SU-DHL-6 (cell line): ENCODE data around the gene TCF12.

ENCODE experiments used
- H2AFZ ChIP-seq: fragments of 200-600 bp; sonication (generic); 2 replicates; pipeline ENCODE4 v1.6.1; 2014; ENCODE audit warnings: low read depth, mild to moderate bottlenecking, moderate library complexity, mixed read lengths, antibody characterized with exemption, low read length; ENCODE audit not compliant: severe bottlenecking
- H3F3A ChIP-seq: fragments of 200-600 bp; shearing (Covaris generic); 2 replicates; pipeline ENCODE4 v1.6.0; 2016; ENCODE audit warnings: antibody characterized with exemption, mild to moderate bottlenecking; ENCODE audit not compliant: insufficient read depth
- H3K27ac ChIP-seq: fragments of 200-600 bp; sonication (generic); 2 replicates; pipeline ENCODE4 v1.5.1; 2016; ENCODE audit warnings: low read depth, mild to moderate bottlenecking, low read length, moderate library complexity, mixed read lengths
- H3K27me3 ChIP-seq: fragments of 200-600 bp; sonication (generic), shearing (Covaris generic); 2 replicates; pipeline ENCODE4 v1.6.0; 2014; ENCODE audit warnings: mild to moderate bottlenecking, low read length
- H3K36me3 ChIP-seq: fragments of 200-600 bp; sonication (generic); 2 replicates; pipeline ENCODE4 v1.6.1; 2014; ENCODE audit warnings: mild to moderate bottlenecking, low read length, mixed read lengths
- H3K4me2 ChIP-seq: fragments of 300-600, 200-600 bp; shearing (Covaris generic), sonication (generic); 2 replicates; pipeline ENCODE4 v1.6.0; 2014; ENCODE audit warnings: low read length, low read depth, mild to moderate bottlenecking; ENCODE audit not compliant: poor library complexity, severe bottlenecking
- H3K4me3 ChIP-seq: fragments of 200-600 bp; sonication (generic); 2 replicates; pipeline ENCODE4 v1.5.1; 2014; ENCODE audit warnings: antibody characterized with exemption, low read length, mild to moderate bottlenecking, mixed read lengths; ENCODE audit not compliant: insufficient read depth, poor library complexity, severe bottlenecking
- H3K79me2 ChIP-seq: fragments of 200-600 bp; sonication (generic); 2 replicates; pipeline ENCODE4 v1.6.1; 2014; ENCODE audit warnings: mild to moderate bottlenecking, low read length, moderate library complexity; ENCODE audit not compliant: insufficient read depth
- H3K9ac ChIP-seq: fragments of 200-600 bp; sonication (generic); 2 replicates; pipeline ENCODE4 v1.7.0; 2014; ENCODE audit warnings: mild to moderate bottlenecking, low read length
- H3K9me2 ChIP-seq: fragments of 200-600 bp; sonication (generic); replicated peaks from 2 replicates; pipeline ENCODE4 v1.6.1; 2014; ENCODE audit warnings: low read length; ENCODE audit not compliant: insufficient read depth
- H3K9me3 ChIP-seq: fragments of 200-600 bp; sonication (generic); 2 replicates; pipeline ENCODE4 v1.6.1; 2014; ENCODE audit warnings: low read length, mixed read lengths; ENCODE audit not compliant: insufficient read depth
- H4K20me1 ChIP-seq: fragments of 200-600 bp; sonication (generic); 2 replicates; pipeline ENCODE4 v1.6.1; 2014; ENCODE audit warnings: low read depth, mild to moderate bottlenecking, antibody characterized with exemption, low read length, moderate library complexity, mixed read lengths
- CTCF ChIP-seq: fragments of 200-600 bp; sonication (generic); IDR thresholded peaks from one replicate; pipeline ENCODE4 v1.5.1; 2017; ENCODE audit warnings: antibody characterized with exemption, mild to moderate bottlenecking, low read length, moderate library complexity; ENCODE audit not compliant: insufficient read depth, poor library complexity, severe bottlenecking
- EZH2phosphoT487 ChIP-seq: fragments of 200-600 bp; sonication (generic), shearing (Covaris generic); conservative IDR thresholded peaks from 2 replicates; pipeline ENCODE4 v1.6.1; 2018; ENCODE audit warnings: mild to moderate bottlenecking, antibody characterized with exemption, low read length, moderate library complexity, mixed read lengths

Gene TCF12

DNA sequence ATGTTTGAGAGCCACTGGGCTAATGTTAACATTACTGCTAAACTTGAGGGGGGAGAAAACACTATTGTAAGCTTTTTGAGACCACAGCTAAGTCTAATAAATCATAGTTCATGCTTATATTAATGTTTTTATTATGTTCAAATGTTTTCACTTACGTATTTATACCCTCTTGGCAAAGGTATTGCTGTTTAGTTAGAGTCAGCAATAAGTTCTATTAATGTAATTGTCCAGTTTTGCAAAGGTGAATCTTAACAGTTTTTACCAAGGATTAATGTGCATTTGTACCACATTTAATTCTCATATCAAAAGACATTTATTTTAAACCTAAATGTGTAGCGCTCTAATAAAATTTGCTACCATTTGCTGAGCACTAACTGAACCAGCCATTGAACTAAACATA lies 251.2 kb downstream of the TCF12 start:
- Histone ChIP-seq H3K36me3 (0 out of 2 replicates have a peak, but pooled peaks cover 3% of the 10 kb centered on the region), H2AFZ (no peak overlapping the region), H3K9me3 (no peaks in the 10 kb centered on the region), H3K79me2 (no peaks in the 10 kb centered on the region), H3K9ac (no peak overlapping the region), H3K4me3 (no peak overlapping the region), H4K20me1 (no peaks in the 10 kb centered on the region), H3F3A (no peaks in the 10 kb centered on the region), H3K4me2 (no peak overlapping the region), H3K27ac (no peak overlapping the region), H3K9me2 (no peaks in the 10 kb centered on the region), H3K27me3 (no peaks in the 10 kb centered on the region)
- no peak for TF ChIP-seq EZH2phosphoT487
- TF ChIP-seq CTCF = no peak

GRCh38 chr15:57171426-57171825 lies 253.0 kb downstream of the TCF12 start:
- Histone ChIP-seq H3K36me3 (0 out of 2 replicates have a peak, but pooled peaks cover 3% of the 10 kb centered on the region), H3K79me2 (no peaks in the 10 kb centered on the region), H3K9me2 (no peaks in the 10 kb centered on the region), H3K4me3 (no peak overlapping the region), H4K20me1 (no peaks in the 10 kb centered on the region), H3K27me3 (no peaks in the 10 kb centered on the region), H3K9ac (no peak overlapping the region), H3K4me2 (no peak overlapping the region), H3F3A (no peaks in the 10 kb centered on the region), H3K27ac (no peak overlapping the region), H3K9me3 (no peaks in the 10 kb centered on the region), H2AFZ (no peak overlapping the region)
- no peak for TF ChIP-seq CTCF
- no peak for TF ChIP-seq EZH2phosphoT487

- H3K36me3 ChIP-seq = 0 out of 2 replicates have a peak, but pooled peaks cover 3% of the 10 kb centered on the region
- H3K9ac ChIP-seq = no peak overlapping the region
- H4K20me1 ChIP-seq = no peaks in the 10 kb centered on the region
- no peaks in the 10 kb centered on the region for H3K9me2 ChIP-seq
- H2AFZ ChIP-seq = no peak overlapping the region
- H3K27me3 ChIP-seq = no peaks in the 10 kb centered on the region
- H3F3A ChIP-seq = no peaks in the 10 kb centered on the region
- H3K4me3 ChIP-seq = no peak overlapping the region
- H3K27ac ChIP-seq = no peak overlapping the region
- no peak overlapping the region for H3K4me2 ChIP-seq
- H3K9me3 ChIP-seq = no peaks in the 10 kb centered on the region
- TF ChIP-seq EZH2phosphoT487 (no peak), CTCF (no peak)
- no peaks in the 10 kb centered on the region for H3K79me2 ChIP-seq
Measured at GRCh38 chr15:57172925-57173324, 254.5 kb downstream of the TCF12 start.

- Histone ChIP-seq H3K27ac (no peak overlapping the region), H3K27me3 (no peaks in the 10 kb centered on the region), H3K4me3 (no peak overlapping the region), H3K36me3 (0 out of 2 replicates have a peak, but pooled peaks cover 4% of the 10 kb centered on the region), H3K79me2 (no peaks in the 10 kb centered on the region), H3K9me3 (no peaks in the 10 kb centered on the region), H2AFZ (no peak overlapping the region), H3K4me2 (no peak overlapping the region), H3K9me2 (no peaks in the 10 kb centered on the region), H3F3A (no peaks in the 10 kb centered on the region), H4K20me1 (no peaks in the 10 kb centered on the region), H3K9ac (no peak overlapping the region)
- TF ChIP-seq CTCF = no peak
- no peak for TF ChIP-seq EZH2phosphoT487
Measured at GRCh38 chr15:57183041-57183440, 264.6 kb downstream of the TCF12 start.
